ENCODE results near the gene PXDN.
"Not testable (repeated sequence)": the region's sequence is repeated elsewhere in the genome, so short reads cannot be mapped to it uniquely, and the experiment has no call there.

The PXDN gene

GRCh38 chr2:1731963-1732768, 12.1 kb downstream of the PXDN start:
- H3K27me3 Mint-ChIP-seq (ENCODE audit: low read depth): peaks cover 4% of the 10 kb centered on the region
- no peak overlapping the region for H3K4me3 Mint-ChIP-seq
- H3K4me1 Mint-ChIP-seq (ENCODE audit: low read depth): no peaks in the 10 kb centered on the region
- H3K9me3 Mint-ChIP-seq: no peaks in the 10 kb centered on the region
- H3K36me3 Mint-ChIP-seq (ENCODE audit: low read depth): no peaks in the 10 kb centered on the region
- no peak overlapping the region for H3K27ac Mint-ChIP-seq

GRCh38 chr2:1731447-1731962, 12.8 kb downstream of the PXDN start:
- H3K27me3 Mint-ChIP-seq (ENCODE audit: low read depth): peaks cover 4% of the 10 kb centered on the region
- H3K27ac Mint-ChIP-seq: no peak overlapping the region
- no peaks in the 10 kb centered on the region for H3K9me3 Mint-ChIP-seq
- no peaks in the 10 kb centered on the region for H3K36me3 Mint-ChIP-seq (ENCODE audit: low read depth)
- no peaks in the 10 kb centered on the region for H3K4me1 Mint-ChIP-seq (ENCODE audit: low read depth)
- no peak overlapping the region for H3K4me3 Mint-ChIP-seq

- no peaks in the 10 kb centered on the region for H3K9me3 Mint-ChIP-seq
- no peak overlapping the region for H3K27ac Mint-ChIP-seq
- no peaks in the 10 kb centered on the region for H3K36me3 Mint-ChIP-seq (ENCODE audit: low read depth)
- no peaks in the 10 kb centered on the region for H3K4me1 Mint-ChIP-seq (ENCODE audit: low read depth)
- peaks cover 4% of the 10 kb centered on the region for H3K27me3 Mint-ChIP-seq (ENCODE audit: low read depth)
- H3K4me3 Mint-ChIP-seq: no peak overlapping the region
Measured at GRCh38 chr2:1730015-1730927, 14.0 kb downstream of the PXDN start.

GRCh38 chr2:1729242-1729641, 15.1 kb downstream of the PXDN start:
- Mint-ChIP-seq H3K4me1 (ENCODE audit: low read depth) (no peaks in the 10 kb centered on the region), H3K9me3 (no peaks in the 10 kb centered on the region), H3K36me3 (ENCODE audit: low read depth) (no peaks in the 10 kb centered on the region), H3K27me3 (ENCODE audit: low read depth) (peaks cover 4% of the 10 kb centered on the region), H3K27ac (no peak overlapping the region), H3K4me3 (no peak overlapping the region)

- H3K4me1 Mint-ChIP-seq (ENCODE audit: low read depth): no peaks in the 10 kb centered on the region
- H3K9me3 Mint-ChIP-seq: no peaks in the 10 kb centered on the region
- peaks cover 4% of the 10 kb centered on the region for H3K27me3 Mint-ChIP-seq (ENCODE audit: low read depth)
- no peaks in the 10 kb centered on the region for H3K36me3 Mint-ChIP-seq (ENCODE audit: low read depth)
- H3K27ac Mint-ChIP-seq: no peak overlapping the region
- no peak overlapping the region for H3K4me3 Mint-ChIP-seq
Measured at GRCh38 chr2:1728821-1729220, 15.5 kb downstream of the PXDN start.

- H3K4me1 Mint-ChIP-seq (ENCODE audit: low read depth): no peaks in the 10 kb centered on the region
- H3K4me3 Mint-ChIP-seq: no peak overlapping the region
- no peaks in the 10 kb centered on the region for H3K9me3 Mint-ChIP-seq
Measured at GRCh38 chr2:1727796-1728474, 16.4 kb downstream of the PXDN start.

GRCh38 chr2:1727101-1727771, 17.1 kb downstream of the PXDN start:
- Mint-ChIP-seq H3K27me3 (ENCODE audit: low read depth) (peaks cover 4% of the 10 kb centered on the region), H3K27ac (no peak overlapping the region), H3K36me3 (ENCODE audit: low read depth) (no peaks in the 10 kb centered on the region), H3K9me3 (no peaks in the 10 kb centered on the region), H3K4me3 (no peak overlapping the region), H3K4me1 (ENCODE audit: low read depth) (no peaks in the 10 kb centered on the region)

More at GRCh38 chr2:1727796-1728474, 16.4 kb downstream of the PXDN start:
- H3K36me3 Mint-ChIP-seq (ENCODE audit: low read depth): no peaks in the 10 kb centered on the region
- peaks cover 4% of the 10 kb centered on the region for H3K27me3 Mint-ChIP-seq (ENCODE audit: low read depth)
- no peak overlapping the region for H3K27ac Mint-ChIP-seq

- Mint-ChIP-seq H3K4me1 (ENCODE audit: low read depth) (no peaks in the 10 kb centered on the region), H3K27ac (no peak overlapping the region), H3K36me3 (ENCODE audit: low read depth) (no peaks in the 10 kb centered on the region), H3K4me3 (no peak overlapping the region), H3K9me3 (no peaks in the 10 kb centered on the region), H3K27me3 (ENCODE audit: low read depth) (no peaks in the 10 kb centered on the region)
Measured at GRCh38 chr2:1726558-1726957, 17.8 kb downstream of the PXDN start.

GRCh38 chr2:1724351-1724750, 20.0 kb downstream of the PXDN start:
- not testable (repeated sequence) for H3K27me3 Mint-ChIP-seq (ENCODE audit: low read depth); H3K9me3 Mint-ChIP-seq; H3K4me1 Mint-ChIP-seq (ENCODE audit: low read depth); H3K36me3 Mint-ChIP-seq (ENCODE audit: low read depth); H3K27ac Mint-ChIP-seq; H3K4me3 Mint-ChIP-seq

- Mint-ChIP-seq H3K27ac (no peak overlapping the region), H3K36me3 (ENCODE audit: low read depth) (no peaks in the 10 kb centered on the region), H3K4me3 (no peak overlapping the region), H3K4me1 (ENCODE audit: low read depth) (no peaks in the 10 kb centered on the region), H3K9me3 (no peaks in the 10 kb centered on the region), H3K27me3 (ENCODE audit: low read depth) (no peaks in the 10 kb centered on the region)
Measured at GRCh38 chr2:1723397-1724042, 20.8 kb downstream of the PXDN start.

GRCh38 chr2:1722692-1723091, 21.6 kb downstream of the PXDN start:
- Mint-ChIP-seq H3K4me1 (ENCODE audit: low read depth) (no peaks in the 10 kb centered on the region), H3K9me3 (no peaks in the 10 kb centered on the region), H3K27ac (no peak overlapping the region), H3K36me3 (ENCODE audit: low read depth) (no peaks in the 10 kb centered on the region), H3K4me3 (no peak overlapping the region), H3K27me3 (ENCODE audit: low read depth) (no peaks in the 10 kb centered on the region)

- Mint-ChIP-seq H3K9me3 (no peaks in the 10 kb centered on the region), H3K36me3 (ENCODE audit: low read depth) (no peaks in the 10 kb centered on the region), H3K27me3 (ENCODE audit: low read depth) (no peaks in the 10 kb centered on the region), H3K4me3 (no peak overlapping the region), H3K4me1 (ENCODE audit: low read depth) (no peaks in the 10 kb centered on the region), H3K27ac (no peak overlapping the region)
Measured at GRCh38 chr2:1721706-1722646, 22.3 kb downstream of the PXDN start.
